Smooth muscle cell (in vitro differentiated cells): ENCODE measurements around the gene GNAQ. TPM values are rescaled to one million over a fixed set of nuclear protein-coding genes. Genes with fewer than 3 reads are reported as not detected.
A peak's percentile ranks its signal among the peaks of the same experiment; 100 is the strongest.

Source experiments
- DNase-seq: peaks from one replicate; lab custom pipeline; 2025; ENCODE audit not compliant: unreplicated experiment; lab: John Stamatoyannopoulos, UW
- H2AFZ ChIP-seq: fragments of 200-600 bp; sonication (generic); 2 replicates; pipeline ENCODE4 v1.6.0; 2016; ENCODE audit warnings: antibody characterized with exemption, low read depth, mild to moderate bottlenecking
- H3F3A ChIP-seq: fragments of 200-600 bp; sonication (generic); 2 replicates; pipeline ENCODE4 v1.6.0; 2017; ENCODE audit warnings: antibody characterized with exemption, low read depth
- H3K27ac ChIP-seq: fragments of 200-600 bp; sonication (generic); 2 replicates; pipeline ENCODE4 v1.5.1; 2016; ENCODE audit warnings: low read depth, mild to moderate bottlenecking
- H3K27me3 ChIP-seq: fragments of 200-600 bp; sonication (generic); 2 replicates; pipeline ENCODE4 v1.6.1; 2016; ENCODE audit warnings: low read depth, mild to moderate bottlenecking
- H3K36me3 ChIP-seq: fragments of 200-600 bp; sonication (generic); 2 replicates; pipeline ENCODE4 v1.5.1; 2016; ENCODE audit warnings: low read depth
- H3K4me1 ChIP-seq: fragments of 200-600 bp; sonication (generic); 2 replicates; pipeline ENCODE4 v1.5.1; 2016; ENCODE audit warnings: low read depth
- H3K4me2 ChIP-seq: fragments of 200-600 bp; sonication (generic); 2 replicates; pipeline ENCODE4 v1.6.0; 2016; ENCODE audit warnings: mild to moderate bottlenecking
- H3K4me3 ChIP-seq: fragments of 200-600 bp; sonication (generic); 2 replicates; pipeline ENCODE4 v1.5.1; 2016; ENCODE audit warnings: mild to moderate bottlenecking
- H3K79me2 ChIP-seq: fragments of 200-600 bp; sonication (generic); 2 replicates; pipeline ENCODE4 v1.6.0; 2016; ENCODE audit warnings: low read depth, mild to moderate bottlenecking
- H3K9ac ChIP-seq: fragments of 200-600 bp; sonication (generic); 2 replicates; pipeline ENCODE4 v1.6.0; 2016; ENCODE audit warnings: low read depth
- H3K9me3 ChIP-seq: fragments of 200-600 bp; sonication (generic); replicated peaks from 2 replicates; pipeline ENCODE4 v1.5.1; 2016; ENCODE audit warnings: low read depth
- H4K20me1 ChIP-seq: fragments of 200-600 bp; sonication (generic); 2 replicates; pipeline ENCODE4 v1.6.0; 2016; ENCODE audit warnings: low read depth
- WGBS: methylation state at CpG from one replicate; pipeline ENCODE4 v1.1.7; 2016; ENCODE audit warnings: low lambda C conversion rate; 5-methylcytosine and 5-hydroxymethylcytosine counted together
- polyA plus RNA-seq: library from polyadenylated mRNA; unstranded; fragments of >200 nt; fragmentation: Nextera tagmentation; extraction: Ambion mirVana; gene quantifications from 2 replicates; pipeline ENCODE4 v1.2.1, GENCODE V29; 2016
- total RNA-seq: library from RNA; depleted of rRNA; stranded (reverse); fragments of >200 nt; gene quantifications from 2 replicates; pipeline ENCODE4 v1.2.3, GENCODE V29; 2014
- TF ChIP-seq, protein P1 (sequence below): fragments of 200-600 bp; sonication (generic); IDR thresholded peaks from 2 replicates; pipeline ENCODE4 v1.5.1; 2017; ENCODE audit warnings: borderline replicate concordance, mild to moderate bottlenecking, antibody characterized with exemption; ENCODE audit not compliant: insufficient read depth, poor library complexity, severe bottlenecking

Gene GNAQ
- total and polyA plus RNA-seq, 2 experiments from 2014 or later = 12.5 to 41.4 TPM

DNA sequence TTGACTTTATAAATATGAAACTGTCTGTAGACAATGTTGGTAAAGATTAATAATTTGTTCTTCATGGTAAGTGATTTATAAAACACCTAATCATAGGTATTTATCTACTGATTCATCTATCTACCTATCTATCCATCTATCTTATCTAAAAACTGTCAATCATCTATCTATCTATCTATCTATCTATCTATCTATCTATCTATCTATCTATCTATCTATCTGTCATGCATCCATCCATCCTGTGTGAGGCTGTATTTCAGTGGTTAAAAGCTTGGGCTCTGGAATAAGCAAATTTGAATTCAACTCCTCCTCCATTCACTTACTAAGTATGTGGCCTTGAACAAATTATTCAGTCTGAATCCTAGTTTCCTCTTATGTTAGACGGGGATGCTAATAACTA is 221.6 kb downstream of the GNAQ start:
- Histone ChIP-seq H3K27me3 (no peaks in the 10 kb centered on the region), H3K36me3 (peaks cover 5% of the 10 kb centered on the region), H2AFZ (no peak overlapping the region), H3F3A (peaks cover 8% of the 10 kb centered on the region), H4K20me1 (peaks cover 8% of the 10 kb centered on the region), H3K4me1 (peaks cover 4% of the 10 kb centered on the region), H3K9ac (no peak overlapping the region), H3K4me3 (no peak overlapping the region), H3K27ac (no peak overlapping the region), H3K9me3 (no peaks in the 10 kb centered on the region), H3K4me2 (no peak overlapping the region), H3K79me2 (peaks cover 7% of the 10 kb centered on the region)
- DNase-seq = no peak
- TF ChIP-seq, protein P1, sequence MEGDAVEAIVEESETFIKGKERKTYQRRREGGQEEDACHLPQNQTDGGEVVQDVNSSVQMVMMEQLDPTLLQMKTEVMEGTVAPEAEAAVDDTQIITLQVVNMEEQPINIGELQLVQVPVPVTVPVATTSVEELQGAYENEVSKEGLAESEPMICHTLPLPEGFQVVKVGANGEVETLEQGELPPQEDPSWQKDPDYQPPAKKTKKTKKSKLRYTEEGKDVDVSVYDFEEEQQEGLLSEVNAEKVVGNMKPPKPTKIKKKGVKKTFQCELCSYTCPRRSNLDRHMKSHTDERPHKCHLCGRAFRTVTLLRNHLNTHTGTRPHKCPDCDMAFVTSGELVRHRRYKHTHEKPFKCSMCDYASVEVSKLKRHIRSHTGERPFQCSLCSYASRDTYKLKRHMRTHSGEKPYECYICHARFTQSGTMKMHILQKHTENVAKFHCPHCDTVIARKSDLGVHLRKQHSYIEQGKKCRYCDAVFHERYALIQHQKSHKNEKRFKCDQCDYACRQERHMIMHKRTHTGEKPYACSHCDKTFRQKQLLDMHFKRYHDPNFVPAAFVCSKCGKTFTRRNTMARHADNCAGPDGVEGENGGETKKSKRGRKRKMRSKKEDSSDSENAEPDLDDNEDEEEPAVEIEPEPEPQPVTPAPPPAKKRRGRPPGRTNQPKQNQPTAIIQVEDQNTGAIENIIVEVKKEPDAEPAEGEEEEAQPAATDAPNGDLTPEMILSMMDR = no peak
- WGBS = 83% methylated on average over 1 of the region's 1 CpG

DNA sequence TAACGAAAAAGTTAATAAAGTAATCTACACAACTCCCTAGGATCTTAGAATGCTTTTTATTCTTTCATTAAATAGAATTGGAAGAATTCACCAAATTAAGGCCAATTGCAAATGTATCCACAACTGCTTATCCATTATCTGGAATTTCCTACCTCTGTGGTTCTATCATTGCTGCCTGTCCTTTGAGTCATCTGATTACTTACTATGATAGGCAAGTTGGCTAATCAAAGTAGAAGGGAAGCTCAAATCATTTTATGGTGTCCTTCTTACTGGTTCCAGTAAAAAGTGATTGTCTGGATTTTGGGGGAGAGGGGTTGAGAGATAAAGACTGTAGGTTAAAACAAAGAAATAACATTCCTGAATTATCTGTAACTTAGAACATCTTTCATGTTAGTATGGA is 222.1 kb downstream of the GNAQ start:
- H3K36me3 ChIP-seq = peaks cover 5% of the 10 kb centered on the region
- TF ChIP-seq, protein P1 = no peak
- H3K4me2 ChIP-seq = no peak overlapping the region
- peaks cover 8% of the 10 kb centered on the region for H3F3A ChIP-seq
- H3K27me3 ChIP-seq = no peaks in the 10 kb centered on the region
- H3K9ac ChIP-seq = no peak overlapping the region
- H3K4me1 ChIP-seq = peaks cover 4% of the 10 kb centered on the region
- no peaks in the 10 kb centered on the region for H3K9me3 ChIP-seq
- peaks cover 7% of the 10 kb centered on the region for H3K79me2 ChIP-seq
- no peak overlapping the region for H3K27ac ChIP-seq
- H3K4me3 ChIP-seq = no peak overlapping the region
- no peak overlapping the region for H2AFZ ChIP-seq
- peaks cover 8% of the 10 kb centered on the region for H4K20me1 ChIP-seq
- WGBS = 100% methylated on average over 1 of the region's 1 CpG
- DNase-seq = no peak

DNA sequence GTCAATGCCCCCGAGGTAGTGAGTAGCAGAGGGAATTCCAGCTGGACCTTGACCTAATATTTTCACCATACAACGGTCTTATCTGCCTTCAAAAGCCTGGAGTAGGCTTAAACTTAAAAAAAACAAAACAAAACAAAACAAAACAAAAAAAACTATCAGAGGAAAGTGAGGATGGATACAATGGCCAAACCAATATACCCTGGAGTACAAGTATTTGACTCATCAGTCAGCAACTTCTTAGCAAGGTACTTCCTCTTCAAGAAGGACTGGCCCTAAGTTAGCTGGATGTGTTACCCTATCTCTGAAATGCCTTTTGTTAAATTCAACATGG is 222.9 kb downstream of the GNAQ start:
- Histone ChIP-seq H3K4me3 (no peak overlapping the region), H3K9me3 (no peaks in the 10 kb centered on the region), H3K79me2 (peaks cover 7% of the 10 kb centered on the region), H3K36me3 (peaks cover 5% of the 10 kb centered on the region), H4K20me1 (peaks cover 8% of the 10 kb centered on the region), H3K4me2 (no peak overlapping the region), H2AFZ (no peak overlapping the region), H3K4me1 (peaks cover 4% of the 10 kb centered on the region), H3K9ac (no peak overlapping the region), H3K27ac (no peak overlapping the region), H3K27me3 (no peaks in the 10 kb centered on the region), H3F3A (peaks cover 8% of the 10 kb centered on the region)
- 56% methylated on average over 2 of the region's 2 CpGs for WGBS
- DNase-seq = no peak
- TF ChIP-seq, protein P1 = no peak

DNA sequence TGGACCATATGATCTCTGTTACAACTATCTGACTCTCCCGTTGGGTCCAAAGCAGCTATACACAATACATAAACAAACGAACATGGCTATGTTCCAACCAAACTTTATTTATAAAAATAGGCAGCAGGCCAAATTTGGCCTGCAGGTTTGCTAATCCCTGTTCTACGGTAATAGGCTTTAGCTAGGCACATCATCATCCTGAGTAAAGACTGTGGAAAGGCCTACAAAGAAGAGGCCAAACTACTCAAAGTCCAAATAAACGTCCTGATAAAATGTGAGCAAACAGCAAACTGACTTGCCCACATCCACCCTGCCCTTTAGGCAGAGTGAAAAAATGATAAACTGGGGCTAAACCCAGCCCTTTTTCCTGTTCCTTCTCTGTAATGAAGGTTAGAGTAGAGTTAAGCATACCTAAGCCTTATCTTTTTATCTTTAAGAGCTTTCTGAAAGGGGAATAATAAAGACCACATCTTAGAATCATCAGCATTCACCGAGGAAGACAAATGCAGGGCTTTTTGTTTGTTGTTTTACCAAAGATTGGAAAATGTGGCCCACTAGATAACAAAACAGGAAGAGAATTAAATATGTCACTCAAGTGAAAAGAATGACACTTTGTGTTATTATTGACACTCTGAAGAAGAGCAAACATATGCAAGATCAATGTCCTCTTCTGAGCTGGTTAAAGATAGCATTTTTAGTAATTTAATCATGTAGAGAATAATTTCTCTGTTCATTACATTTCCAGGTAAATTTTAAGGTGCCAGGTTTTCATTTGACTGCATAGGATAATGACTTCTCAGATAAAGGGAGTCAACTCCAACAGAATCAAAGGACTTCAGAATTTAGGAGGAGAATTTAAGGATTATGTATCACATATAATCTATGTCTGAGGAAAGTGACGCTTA is 223.5 kb downstream of the GNAQ start:
- TF ChIP-seq, protein P1 = no peak
- no peak overlapping the region for H3K4me2 ChIP-seq
- H2AFZ ChIP-seq = no peak overlapping the region
- no peak overlapping the region for H3K4me3 ChIP-seq
- H3K27ac ChIP-seq = peak overlapping the region; percentile 69
- H3F3A ChIP-seq = peaks cover 8% of the 10 kb centered on the region
- peaks cover 8% of the 10 kb centered on the region for H4K20me1 ChIP-seq
- peaks cover 4% of the 10 kb centered on the region for H3K4me1 ChIP-seq
- H3K9ac ChIP-seq = peak overlapping the region; percentile 4
- no peaks in the 10 kb centered on the region for H3K9me3 ChIP-seq
- 54% methylated on average over 6 of the region's 6 CpGs for WGBS
- DNase-seq = no peak
- H3K36me3 ChIP-seq = peaks cover 5% of the 10 kb centered on the region
- H3K79me2 ChIP-seq = peaks cover 7% of the 10 kb centered on the region
- no peaks in the 10 kb centered on the region for H3K27me3 ChIP-seq
